Suppressor macrophage treated with lipopolysaccharide for 4 hours (primary cell): ENCODE results near the gene PHB1.

Experiments used
- DNase-seq: peaks from one replicate; pipeline ENCODE4 v3.0.0-alpha.2; 2020

Gene PHB1

DNA sequence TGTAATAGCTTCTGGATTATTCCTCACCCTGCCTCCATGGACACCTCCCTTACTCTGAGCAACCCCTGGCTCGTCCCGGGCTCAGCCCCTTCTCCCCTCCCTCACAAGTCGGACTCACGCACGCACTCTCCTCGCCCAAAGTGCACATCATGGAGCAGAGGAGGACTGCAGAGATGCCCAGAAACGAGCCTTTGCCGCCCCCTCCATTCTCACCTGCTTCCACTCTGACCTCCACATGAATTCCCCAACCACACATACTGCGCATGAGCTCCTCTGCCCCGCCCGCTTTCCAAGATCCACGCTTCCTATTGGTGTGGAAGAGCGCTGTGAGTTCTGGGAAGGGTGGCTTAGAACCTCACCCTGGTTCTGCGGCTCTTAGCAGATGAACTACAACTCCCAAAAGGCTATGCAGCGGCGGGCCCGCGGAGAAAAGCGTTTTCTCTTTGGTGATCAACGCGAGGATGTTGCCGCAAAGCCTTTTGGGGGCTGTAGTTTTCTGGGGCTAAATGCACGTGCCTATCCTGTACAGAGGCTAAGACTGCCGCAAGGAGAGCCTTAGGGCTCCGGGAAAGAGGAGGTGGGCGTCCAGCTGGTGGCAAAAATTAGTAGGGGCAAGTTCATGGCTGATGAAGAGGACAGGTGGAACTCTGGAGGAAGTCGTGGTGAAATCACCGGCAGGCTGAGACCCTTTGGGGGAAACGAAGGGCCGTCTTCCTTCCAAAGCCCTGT lies at the start of gene PHB1:
Gene PHB1 (minus strand): TSS at position 261 of the 729 bp plus-strand sequence. CDS start 1,618 bp downstream, outside the sequence.
- DNase-seq: peak; percentile 98

DNA sequence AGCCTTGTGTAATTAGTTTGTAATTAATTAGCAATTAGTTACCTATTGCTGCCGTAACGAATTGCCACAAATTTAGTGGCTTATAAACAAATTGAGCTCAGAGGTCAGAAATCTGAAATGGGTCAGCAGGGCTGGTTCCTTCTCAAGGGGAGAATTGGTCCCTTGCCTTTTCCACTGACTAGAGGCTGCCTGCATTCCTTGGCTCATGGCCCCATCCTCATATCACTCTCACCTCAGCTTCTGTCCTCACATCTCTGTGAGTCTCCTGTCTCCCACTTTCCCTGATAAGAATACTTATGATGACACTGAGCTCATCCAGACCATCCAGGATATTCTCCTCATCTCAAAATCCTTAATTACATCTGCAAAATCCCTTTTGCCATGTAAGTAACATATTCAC lies 49.4 kb upstream of the PHB1 start:
- DNase-seq: no peak

DNA sequence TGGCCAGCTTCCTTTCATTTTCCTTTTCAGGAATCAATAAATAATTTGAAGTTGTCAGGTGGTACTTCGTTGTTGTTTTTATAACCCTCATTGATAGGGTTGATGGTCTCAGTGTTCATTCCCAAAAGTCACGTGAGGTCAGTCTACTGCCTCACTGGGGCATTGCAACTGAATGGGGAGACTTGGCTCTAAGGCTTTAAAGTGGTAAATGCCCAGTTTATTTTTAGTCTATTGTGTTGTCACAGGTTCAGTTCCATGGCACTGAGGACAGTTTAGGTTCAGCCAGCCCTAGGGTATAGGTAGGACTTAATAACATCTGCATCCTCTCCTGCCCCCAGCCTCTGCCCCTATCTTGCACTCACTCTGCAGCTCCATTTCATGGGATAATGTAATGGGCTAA lies 46.9 kb upstream of the PHB1 start:
- no peak for DNase-seq

DNA sequence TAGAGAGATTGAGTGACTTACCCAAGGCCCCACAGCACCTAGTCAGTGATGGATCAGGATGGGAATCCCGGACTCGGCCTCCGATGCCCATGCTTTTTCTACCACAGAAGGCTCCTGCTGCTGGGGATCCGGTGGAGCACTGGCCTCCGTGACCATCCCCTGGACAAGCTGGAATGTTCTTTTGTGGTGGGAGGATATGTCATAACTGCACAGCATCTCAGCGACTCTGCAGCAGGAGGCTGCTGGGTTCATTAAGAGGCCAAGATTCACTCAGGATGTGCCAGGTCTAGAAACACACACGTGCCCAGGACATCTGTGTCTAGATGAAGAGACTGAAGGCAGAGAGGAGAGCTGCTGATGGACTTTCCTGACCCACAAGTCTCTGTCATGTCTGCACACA lies 45.7 kb upstream of the PHB1 start:
- no peak for DNase-seq

DNA sequence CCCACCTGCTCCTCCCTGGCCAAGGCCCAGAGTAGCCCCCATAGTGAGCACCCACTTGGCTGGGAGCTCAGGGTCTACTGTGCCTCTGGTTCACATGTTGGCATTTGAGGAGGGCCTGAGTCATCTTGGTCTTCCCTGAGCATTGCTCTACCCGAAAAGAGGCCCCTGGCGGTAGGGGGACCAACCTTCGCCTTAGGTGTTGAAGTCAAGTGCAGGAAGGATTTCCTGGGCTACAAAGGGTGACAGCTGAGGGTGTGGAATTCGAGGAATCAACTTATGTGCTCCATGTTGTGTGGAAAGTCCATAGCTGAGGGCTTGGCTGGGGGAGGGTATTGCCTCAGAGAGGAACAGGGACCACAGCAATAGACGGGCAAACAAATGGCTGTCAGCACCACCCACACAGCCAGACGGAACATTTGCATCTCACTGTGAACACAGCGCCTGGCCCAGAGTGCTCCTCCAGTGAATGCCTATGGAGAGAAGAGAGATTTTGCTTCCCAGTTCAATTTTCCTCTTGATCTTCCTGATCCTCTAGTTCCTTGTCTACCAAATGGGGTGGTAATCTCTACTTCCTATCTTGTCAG lies 44.8 kb upstream of the PHB1 start:
- DNase-seq: no peak

GRCh38 chr17:49457564-49458535 lies 43.2 kb upstream of the PHB1 start:
- no peak for DNase-seq

DNA sequence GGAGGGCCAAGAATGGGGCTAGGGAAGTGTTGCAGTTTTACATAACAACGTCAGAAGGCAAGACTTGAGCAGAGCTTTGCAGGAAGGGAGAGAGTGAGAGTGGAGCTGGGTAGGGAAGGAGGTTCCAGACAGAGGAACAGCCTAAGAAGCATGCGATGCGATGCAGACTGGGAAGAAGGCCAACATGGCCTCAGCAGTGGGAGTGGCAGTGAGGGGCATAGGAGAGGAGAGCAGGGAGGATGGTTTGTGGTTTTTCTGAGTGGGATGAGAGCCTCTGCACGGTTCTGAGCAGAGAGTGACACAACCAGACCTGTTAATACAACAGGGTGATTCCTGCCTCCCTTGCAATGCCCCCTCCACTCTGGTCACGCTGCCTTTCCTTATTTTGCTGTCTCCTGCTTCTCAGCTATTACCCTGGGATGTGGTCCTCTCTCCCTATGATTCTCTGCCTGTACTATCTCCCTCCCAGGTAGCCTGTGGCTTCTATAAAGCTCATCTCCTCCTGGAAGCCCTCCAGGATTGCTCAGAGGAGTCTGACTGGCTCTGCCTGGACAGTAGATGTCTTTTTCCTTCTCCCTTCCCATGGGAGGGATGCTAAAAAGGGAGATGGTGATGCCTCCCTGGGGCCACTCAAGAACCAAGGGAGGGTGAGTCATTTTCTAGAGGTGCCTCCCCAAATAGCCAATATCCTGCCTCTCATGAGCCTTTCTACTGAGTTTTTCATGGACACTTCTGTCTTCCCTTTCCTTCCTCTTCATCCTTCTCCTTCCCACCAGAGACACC lies 41.7 kb upstream of the PHB1 start:
- DNase-seq: no peak

DNA sequence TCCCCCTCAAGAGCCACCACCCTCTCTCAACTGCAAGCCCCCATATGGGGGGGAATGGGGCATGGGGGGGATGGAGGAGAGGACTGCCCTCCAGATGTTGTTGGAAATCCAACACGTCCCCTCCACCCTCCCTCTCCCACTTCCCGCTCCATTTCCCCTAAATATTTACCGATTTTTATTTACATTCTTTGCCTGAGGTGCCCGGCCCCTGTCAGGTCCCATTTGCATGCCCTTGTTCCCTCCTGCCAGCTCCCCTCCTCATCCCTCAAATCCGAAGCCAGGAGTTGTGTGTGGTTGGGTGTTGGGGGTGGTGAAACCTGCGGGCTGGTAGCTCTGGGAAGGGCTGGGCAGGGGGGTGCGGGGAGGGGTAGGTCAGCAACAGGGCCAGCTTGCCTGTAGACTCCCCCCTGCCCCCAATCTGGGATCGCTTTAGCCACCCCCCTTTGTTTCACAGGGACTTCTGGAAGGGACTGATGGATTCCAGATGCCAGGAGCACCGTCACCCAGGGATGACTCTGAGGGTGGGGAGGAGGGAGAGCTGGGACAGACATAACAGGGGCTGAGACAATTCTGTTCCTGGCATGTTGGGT lies 40.7 kb upstream of the PHB1 start:
- DNase-seq: no peak

DNA sequence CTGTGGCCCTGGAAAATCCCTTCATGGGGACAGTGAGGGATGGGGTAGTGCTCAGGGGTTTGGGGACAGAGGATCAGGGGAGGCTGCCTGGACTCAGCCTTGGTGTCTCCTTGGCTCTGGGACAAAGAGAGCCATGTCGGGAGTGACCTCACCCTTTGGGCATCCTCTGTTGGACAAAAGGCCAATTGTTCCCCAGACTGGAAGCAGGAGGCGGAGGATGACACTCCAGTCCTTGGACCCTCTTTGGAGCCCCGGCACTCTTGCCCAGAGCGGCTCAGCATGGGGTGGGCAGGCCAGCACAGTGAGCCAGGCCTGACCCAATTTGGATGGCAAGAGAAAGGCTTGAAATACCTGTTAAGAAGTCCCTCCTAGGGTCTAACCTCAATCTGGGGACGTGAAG lies 39.4 kb upstream of the PHB1 start:
- DNase-seq: no peak

GRCh38 chr17:49452661-49453060 lies 38.0 kb upstream of the PHB1 start:
- no peak for DNase-seq

- DNase-seq: no peak
These were observed 37.5 kb upstream of the PHB1 start for GRCh38 chr17:49452201-49452600.

DNA sequence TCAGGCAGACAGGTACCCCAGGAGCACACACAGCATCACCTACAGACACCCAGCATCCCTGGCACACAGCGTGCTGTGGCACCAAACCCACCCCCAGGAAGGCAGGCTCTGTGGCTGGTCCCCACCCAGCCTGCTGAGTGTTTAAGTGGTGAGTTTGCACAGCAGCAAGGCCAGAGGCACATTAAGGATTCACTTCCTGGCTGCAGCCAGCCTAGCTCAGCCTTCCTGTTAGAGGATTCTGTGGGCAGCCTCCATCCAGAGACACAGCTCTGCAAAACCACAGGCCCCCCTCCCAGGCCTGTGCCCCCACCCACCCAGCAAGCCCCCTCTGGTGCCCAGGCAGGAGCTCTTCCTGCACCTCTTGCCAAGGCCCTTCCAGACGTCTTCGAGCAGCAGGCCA lies 36.1 kb upstream of the PHB1 start:
- DNase-seq: no peak

DNA sequence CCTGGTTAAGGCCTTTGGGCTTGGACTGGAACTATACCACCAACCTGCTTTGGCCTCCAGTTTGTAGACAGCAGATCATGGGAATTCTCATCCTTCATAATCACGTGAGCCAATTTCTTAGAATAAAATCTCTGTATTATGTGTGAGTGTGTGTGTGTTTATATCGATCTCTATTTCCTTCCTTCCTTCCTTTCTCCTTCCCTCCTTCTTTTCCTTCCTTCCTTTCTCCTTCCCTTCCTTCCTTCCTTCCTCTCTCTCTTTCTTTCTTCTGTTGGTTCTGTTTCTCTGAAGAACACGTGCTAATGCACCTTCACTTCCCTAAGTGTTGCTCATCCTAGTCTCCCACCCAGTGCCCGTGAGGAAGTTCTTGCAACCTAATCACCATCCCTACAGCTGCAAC lies 35.5 kb upstream of the PHB1 start:
- no peak for DNase-seq

GRCh38 chr17:49447628-49448302 lies 33.1 kb upstream of the PHB1 start:
- DNase-seq: no peak

GRCh38 chr17:49445591-49445990 lies 30.9 kb upstream of the PHB1 start:
- no peak for DNase-seq

DNA sequence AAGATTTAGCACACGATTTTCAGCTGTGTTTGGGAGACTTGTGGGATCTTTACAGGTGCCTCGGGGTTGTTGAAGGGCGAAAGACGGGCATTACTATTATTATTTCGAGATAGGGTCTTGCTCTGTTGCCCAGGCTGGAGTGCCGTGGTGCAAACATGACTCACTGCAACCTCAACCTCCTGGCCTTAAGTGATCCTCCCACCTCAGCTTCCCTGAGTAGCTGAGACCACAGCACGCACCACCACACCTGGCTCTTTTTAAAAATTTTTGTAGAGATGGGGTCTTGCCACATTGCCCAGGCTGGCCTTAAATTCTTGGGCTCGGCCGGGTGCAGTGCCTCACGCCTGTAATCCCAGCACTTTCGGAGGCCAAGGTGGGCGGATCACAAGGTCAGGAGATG lies 29.7 kb upstream of the PHB1 start:
- DNase-seq: no peak

DNA sequence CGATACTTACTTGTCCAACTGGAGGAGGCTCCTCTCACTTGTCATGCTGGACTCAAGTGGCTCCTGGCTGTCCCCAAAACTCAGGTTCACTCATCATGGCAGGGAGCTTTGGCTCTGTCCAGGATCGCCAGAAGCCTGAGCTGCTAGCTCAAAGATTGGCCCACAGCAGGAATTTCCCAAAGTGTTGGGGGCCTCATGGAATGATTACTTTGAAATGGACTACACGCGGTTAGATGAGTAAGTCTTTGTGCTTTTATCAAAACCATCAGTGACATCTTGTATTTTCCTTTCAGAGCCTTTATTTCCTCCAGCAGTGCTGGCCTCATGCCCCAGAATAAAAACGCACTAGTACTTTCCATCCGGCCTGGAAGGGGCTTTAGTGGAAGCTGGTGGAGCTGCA lies 29.2 kb upstream of the PHB1 start:
- DNase-seq: no peak

GRCh38 chr17:49442041-49442440 lies 27.4 kb upstream of the PHB1 start:
- DNase-seq: no peak

DNA sequence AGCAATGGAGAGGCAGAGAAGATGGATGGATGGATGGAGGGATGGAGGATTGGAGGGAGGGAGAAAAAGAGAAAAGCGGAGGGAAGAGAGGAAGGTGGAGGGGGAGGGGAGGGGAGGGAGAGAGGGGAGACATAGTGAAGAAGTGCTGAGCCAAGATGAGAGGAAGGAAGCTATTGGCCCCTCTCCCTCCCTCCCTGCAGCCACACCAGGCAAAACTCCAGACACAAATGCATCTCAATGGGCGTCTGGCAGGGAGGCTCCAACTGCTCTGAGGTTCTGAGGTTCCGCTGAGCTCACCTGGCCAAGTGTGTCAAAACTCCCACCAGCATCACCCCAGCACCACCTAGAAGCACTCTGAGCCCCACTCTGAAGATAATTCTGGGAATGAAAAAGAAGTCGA lies 26.9 kb upstream of the PHB1 start:
- DNase-seq: no peak

DNA sequence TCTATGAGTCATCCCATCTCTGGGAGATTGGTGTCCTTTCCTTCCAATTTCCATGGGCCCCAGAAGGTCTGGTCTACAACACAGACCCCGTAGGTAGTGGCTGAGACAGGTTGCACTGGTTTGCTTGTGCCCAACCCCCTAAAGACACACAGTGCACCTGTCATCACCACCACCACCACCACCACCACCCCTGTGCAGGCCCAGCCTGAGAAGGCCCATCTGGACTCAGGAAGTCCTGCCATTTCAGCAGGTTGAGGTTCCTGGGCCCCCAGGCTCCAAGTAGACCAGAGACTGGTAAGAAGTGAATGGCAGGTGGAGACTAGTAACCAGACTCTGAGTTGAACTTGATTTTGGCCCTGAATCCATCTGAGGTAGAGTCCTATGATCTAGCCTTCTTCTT lies 25.9 kb upstream of the PHB1 start:
- DNase-seq: no peak

DNA sequence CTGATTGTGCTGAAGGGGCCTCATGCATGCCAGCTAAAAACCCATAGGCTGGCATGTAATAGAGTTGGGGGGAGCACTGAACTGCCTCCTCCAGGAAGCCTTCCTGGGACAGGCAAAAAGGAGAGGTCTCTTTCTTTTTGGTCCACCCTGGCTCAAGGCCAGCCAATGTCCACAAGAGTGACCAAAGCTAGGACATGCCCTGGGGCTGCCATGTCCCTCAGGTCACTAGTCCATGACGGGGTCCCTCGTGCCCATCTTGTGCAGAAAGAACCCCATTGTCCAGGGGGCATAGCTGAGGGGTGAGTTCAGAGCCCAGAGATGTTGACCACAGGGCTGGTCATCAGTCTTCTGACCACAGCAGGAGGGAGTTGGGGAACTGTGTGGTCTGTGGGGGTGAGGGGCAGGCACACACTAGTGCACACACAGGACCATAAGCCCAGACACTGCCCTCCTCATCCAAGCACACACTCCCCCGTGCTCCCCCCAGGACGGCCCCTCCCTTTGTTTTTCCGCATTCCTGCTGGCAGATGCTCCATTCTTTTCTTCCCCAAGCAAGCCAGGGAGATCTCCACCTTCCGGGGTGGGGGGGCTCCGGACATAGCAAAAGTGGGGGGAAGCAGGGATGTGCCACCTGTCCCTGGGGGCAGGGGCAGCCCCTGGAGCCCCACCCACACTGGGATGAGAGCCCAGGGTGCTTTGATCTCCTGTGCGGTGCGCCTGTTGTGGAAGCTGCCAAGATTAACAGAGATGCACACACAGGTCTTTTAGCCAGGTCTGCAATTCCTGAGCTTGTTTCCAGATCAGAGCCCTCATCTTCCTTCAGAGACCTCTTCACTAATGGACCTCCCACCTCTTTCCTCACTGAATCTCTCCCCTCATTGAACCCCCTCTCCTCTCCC lies 25.2 kb upstream of the PHB1 start:
- no peak for DNase-seq
